Upper lobe of left lung (tissue), 6 donors: ENCODE measurements around the gene ARHGEF12. TPM values are rescaled to one million over a fixed set of nuclear protein-coding genes. Genes with fewer than 3 reads are reported as not detected.

ENCODE experiments used
- ATAC-seq, 2 donors: fragments of 200-7000 bp; cut with Tn5 transposase; one replicate each; pipeline ENCODE4 v1.9.1; 2022; ENCODE audit warnings: mild to moderate bottlenecking in 2 of 2, moderate library complexity in 2 of 2; ENCODE audit not compliant: low FRiP score in 2 of 2
- DNase-seq, 2 donors: peaks; one replicate each; pipeline ENCODE4 v3.0.0-alpha.2; 2019 to 2020
- H3K27ac ChIP-seq, 4 donors: fragments of 200-600 bp; sonication (generic); one replicate each; pipeline ENCODE4 v1.5.1; 2016 to 2019
- H3K27me3 ChIP-seq, 4 donors: fragments of 200-600 bp; sonication (generic); one replicate each; pipeline ENCODE4 v1.5.1; 2017 to 2019
- H3K36me3 ChIP-seq, 4 donors: fragments of 200-600 bp; sonication (generic); one replicate each; pipeline ENCODE4 v1.5.1; 2016 to 2019
- H3K4me1 ChIP-seq, 4 donors: fragments of 200-600 bp; sonication (generic); one replicate each; pipeline ENCODE4 v1.5.1; 2018 to 2019
- H3K4me3 ChIP-seq, 4 donors: fragments of 200-600 bp; sonication (generic); one replicate each; pipeline ENCODE4 v1.5.1; 2017 to 2019; ENCODE audit warnings: mild to moderate bottlenecking in 2 of 4, moderate library complexity in 1 of 4
- H3K9me3 ChIP-seq, 4 donors: fragments of 200-600 bp; sonication (generic); one replicate each; pipeline ENCODE4 v1.5.1; 2018 to 2019
- EP300 ChIP-seq, 4 donors: sonication (generic); formaldehyde crosslinking; IDR thresholded peaks; one replicate each; pipeline ENCODE4 v1.5.1; 2017; ENCODE audit warnings: antibody characterized with exemption in 4 of 4, control low read depth in 2 of 4
- POLR2A ChIP-seq, 4 donors: fragments of 450-650 bp; IDR thresholded peaks; one replicate each; pipeline ENCODE4 v1.5.1; 2016 to 2017; ENCODE audit warnings: antibody characterized with exemption in 4 of 4, mild to moderate bottlenecking in 2 of 4
- POLR2AphosphoS5 ChIP-seq, 2 donors: sonication (generic); formaldehyde crosslinking; IDR thresholded peaks; one replicate each; pipeline ENCODE4 v1.5.1; 2017; ENCODE audit warnings: antibody characterized with exemption in 2 of 2
- WGBS, 2 donors: methylation state at CpG; one replicate each; pipeline ENCODE4 v1.1.5; 2017 to 2018; 5-methylcytosine and 5-hydroxymethylcytosine counted together
- total RNA-seq, 6 donors: library from RNA; depleted of rRNA in 4 of 6; stranded (reverse); fragments of >200 nt in 4 of 6; gene quantifications; one replicate each; pipeline versions ENCODE4 v1.1.0 to v1.2.1, GENCODE V29; 2016 to 2021
- TF ChIP-seq, protein P1 (sequence below), 6 experiments: fragments of 450-650 bp in 4 of 6; fragments of 200-600 bp in 2 of 6; sonication (generic) in 2 of 6; IDR thresholded peaks; one replicate each; pipeline ENCODE4 v1.5.1; 2016 to 2019; ENCODE audit warnings: antibody characterized with exemption in 6 of 6
- donor health status: DM: no; HTN: no; CAD: no; lungs with moderate emphysema.
- donor health status: DM: no; HTN: yes; CAD: no; lungs with severe emphysema.

Gene ARHGEF12
- total RNA-seq, 6 donors from 2014 or later: 90.1 to 170 (median 106) TPM

DNA sequence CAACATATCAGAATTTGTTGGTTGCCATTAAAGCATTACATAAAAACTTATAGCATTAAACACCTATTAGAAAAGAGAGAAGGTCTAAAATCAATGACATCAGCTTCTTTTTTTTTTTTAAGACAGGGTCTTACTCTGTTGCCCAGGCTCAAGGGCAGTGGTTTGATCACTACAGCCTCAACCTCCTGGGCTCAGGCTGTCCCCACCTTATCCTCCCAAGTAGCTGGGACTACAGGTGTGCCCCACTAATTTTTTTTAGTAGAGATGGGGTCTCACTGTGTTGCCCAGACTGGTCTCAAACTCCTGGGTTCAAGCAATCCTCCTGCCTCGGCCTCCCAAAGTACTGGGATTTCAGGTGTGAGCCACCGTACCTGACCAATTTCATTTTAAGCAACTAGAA, 57.9 kb downstream of the ARHGEF12 start:
- no peak for ATAC-seq
- Histone ChIP-seq H3K4me3 (no peak overlapping the region), H3K9me3 (no peaks in the 10 kb centered on the region), H3K27ac (no peak overlapping the region), H3K36me3 (no peaks in the 10 kb centered on the region), H3K4me1 (peaks cover 9 to 31% (median 22%) of the 10 kb centered on the region in 4 donors), H3K27me3 (no peaks in the 10 kb centered on the region)
- no peak for TF ChIP-seq POLR2A (IDR thresholded peaks at IDR 0.05)
- TF ChIP-seq, protein P1, sequence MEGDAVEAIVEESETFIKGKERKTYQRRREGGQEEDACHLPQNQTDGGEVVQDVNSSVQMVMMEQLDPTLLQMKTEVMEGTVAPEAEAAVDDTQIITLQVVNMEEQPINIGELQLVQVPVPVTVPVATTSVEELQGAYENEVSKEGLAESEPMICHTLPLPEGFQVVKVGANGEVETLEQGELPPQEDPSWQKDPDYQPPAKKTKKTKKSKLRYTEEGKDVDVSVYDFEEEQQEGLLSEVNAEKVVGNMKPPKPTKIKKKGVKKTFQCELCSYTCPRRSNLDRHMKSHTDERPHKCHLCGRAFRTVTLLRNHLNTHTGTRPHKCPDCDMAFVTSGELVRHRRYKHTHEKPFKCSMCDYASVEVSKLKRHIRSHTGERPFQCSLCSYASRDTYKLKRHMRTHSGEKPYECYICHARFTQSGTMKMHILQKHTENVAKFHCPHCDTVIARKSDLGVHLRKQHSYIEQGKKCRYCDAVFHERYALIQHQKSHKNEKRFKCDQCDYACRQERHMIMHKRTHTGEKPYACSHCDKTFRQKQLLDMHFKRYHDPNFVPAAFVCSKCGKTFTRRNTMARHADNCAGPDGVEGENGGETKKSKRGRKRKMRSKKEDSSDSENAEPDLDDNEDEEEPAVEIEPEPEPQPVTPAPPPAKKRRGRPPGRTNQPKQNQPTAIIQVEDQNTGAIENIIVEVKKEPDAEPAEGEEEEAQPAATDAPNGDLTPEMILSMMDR (IDR thresholded peaks at IDR 0.05): no peak
- TF ChIP-seq POLR2AphosphoS5 (IDR thresholded peaks at IDR 0.05): no peak
- no peak for TF ChIP-seq EP300 (IDR thresholded peaks at IDR 0.05)
- no peak for DNase-seq
- 75 to 100% methylated on average over 2 of the region's 2 CpGs for WGBS, 2 donors

GRCh38 chr11:120395778-120396177, 59.6 kb downstream of the ARHGEF12 start:
- Histone ChIP-seq H3K27ac (no peak overlapping the region), H3K27me3 (no peaks in the 10 kb centered on the region), H3K36me3 (no peaks in the 10 kb centered on the region), H3K4me1 (peaks cover 24 to 36% (median 32%) of the 10 kb centered on the region in 4 donors), H3K4me3 (no peak overlapping the region), H3K9me3 (no peaks in the 10 kb centered on the region)
- WGBS, 2 donors: 88 to 92% methylated on average over 3 of the region's 3 CpGs
- DNase-seq: no peak
- no peak for ATAC-seq
- no peak for TF ChIP-seq POLR2AphosphoS5 (IDR thresholded peaks at IDR 0.05)
- TF ChIP-seq, protein P1 (IDR thresholded peaks at IDR 0.05): no peak
- TF ChIP-seq POLR2A (IDR thresholded peaks at IDR 0.05): no peak
- TF ChIP-seq EP300 (IDR thresholded peaks at IDR 0.05): no peak

- ATAC-seq (no peak), DNase-seq (no peak)
- Histone ChIP-seq H3K27ac (no peak overlapping the region), H3K36me3 (no peaks in the 10 kb centered on the region), H3K4me3 (no peak overlapping the region), H3K9me3 (no peaks in the 10 kb centered on the region), H3K4me1 (peaks cover 25 to 28% (median 25%) of the 10 kb centered on the region in 4 donors), H3K27me3 (no peaks in the 10 kb centered on the region)
- TF ChIP-seq, protein P1 (IDR thresholded peaks at IDR 0.05): no peak
- TF ChIP-seq POLR2AphosphoS5 (IDR thresholded peaks at IDR 0.05) (no peak), POLR2A (IDR thresholded peaks at IDR 0.05) (no peak), EP300 (IDR thresholded peaks at IDR 0.05) (no peak)
- WGBS, 2 donors: 75 to 81% methylated on average over 2 of the region's 2 CpGs
These were observed 61.9 kb downstream of the ARHGEF12 start for GRCh38 chr11:120398132-120398531.

- H3K4me3 ChIP-seq: no peak overlapping the region
- no peak for ATAC-seq
- no peak for DNase-seq
- no peaks in the 10 kb centered on the region for H3K9me3 ChIP-seq
- H3K27ac ChIP-seq: no peak overlapping the region
- no peak for TF ChIP-seq EP300 (IDR thresholded peaks at IDR 0.05)
- no peak for TF ChIP-seq POLR2A (IDR thresholded peaks at IDR 0.05)
- TF ChIP-seq, protein P1 (IDR thresholded peaks at IDR 0.05): no peak
- no peak for TF ChIP-seq POLR2AphosphoS5 (IDR thresholded peaks at IDR 0.05)
- peaks cover 25 to 32% (median 26%) of the 10 kb centered on the region in 4 donors for H3K4me1 ChIP-seq
- 51 to 61% methylated on average over 2 of the region's 2 CpGs for WGBS, 2 donors
- no peaks in the 10 kb centered on the region for H3K27me3 ChIP-seq
- H3K36me3 ChIP-seq: no peaks in the 10 kb centered on the region
These were observed 63.1 kb downstream of the ARHGEF12 start for GRCh38 chr11:120399307-120399706.
